SKM-1 treated with dmso at 0.1 percent for 144 hours (cell line): ENCODE results near the gene INPP5J.
"Not testable (repeated sequence)": the region's sequence is repeated elsewhere in the genome, so short reads cannot be mapped to it uniquely, and the experiment has no call there.

Experiments used
- DNase-seq: peaks from one replicate; lab custom pipeline; 2025; ENCODE audit not compliant: unreplicated experiment; lab: John Stamatoyannopoulos, UW

INPP5J gene

GRCh38 chr22:31122532-31123291, at the start of gene INPP5J:
Gene INPP5J, plus strand, starts transcription at chr22:31122966. Its CDS starts 49 bp downstream, at chr22:31123015.
- no peak for DNase-seq

DNA sequence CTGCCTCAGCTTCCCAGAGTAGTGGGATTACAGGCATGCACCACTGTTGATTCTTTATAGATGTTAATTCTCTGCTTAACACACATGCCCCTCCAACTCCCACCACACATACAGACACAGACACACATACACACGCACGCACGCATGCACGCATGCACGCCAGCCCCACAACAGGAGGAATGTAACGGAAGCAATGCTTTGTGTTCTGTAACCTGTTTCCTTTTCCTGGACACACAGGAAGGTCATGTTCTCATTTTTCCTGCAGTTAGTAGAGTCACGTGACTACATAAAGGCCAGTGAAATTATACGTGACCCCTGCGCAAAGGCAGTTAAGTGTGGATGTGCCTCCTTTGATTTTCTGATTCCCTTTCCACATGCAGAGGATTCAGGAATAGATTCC, 49.6 kb upstream of the INPP5J start:
- DNase-seq: not testable (repeated sequence)

- DNase-seq: not testable (repeated sequence)
These were observed 49.1 kb upstream of the INPP5J start for GRCh38 chr22:31073545-31074145.

DNA sequence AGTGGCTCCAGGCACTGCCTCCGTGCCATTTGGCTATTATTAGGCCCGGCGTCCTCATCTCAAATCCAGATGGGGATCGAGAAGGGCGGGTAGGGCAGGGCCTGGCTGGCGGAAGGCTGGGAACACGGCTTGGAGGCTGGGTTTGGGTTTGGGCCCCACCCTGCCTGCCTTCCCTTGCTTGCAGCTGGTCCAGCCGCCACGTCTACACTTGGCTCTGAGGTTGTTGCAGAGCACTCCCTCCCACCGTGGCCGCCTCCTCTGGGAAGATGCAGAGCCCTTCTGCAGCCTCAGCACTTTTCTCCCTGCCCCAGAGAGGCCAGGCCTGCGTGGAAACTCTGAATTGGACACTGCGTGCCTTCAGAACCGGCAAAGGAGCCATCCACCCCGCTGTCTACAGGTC, 46.8 kb upstream of the INPP5J start:
- no peak for DNase-seq

DNA sequence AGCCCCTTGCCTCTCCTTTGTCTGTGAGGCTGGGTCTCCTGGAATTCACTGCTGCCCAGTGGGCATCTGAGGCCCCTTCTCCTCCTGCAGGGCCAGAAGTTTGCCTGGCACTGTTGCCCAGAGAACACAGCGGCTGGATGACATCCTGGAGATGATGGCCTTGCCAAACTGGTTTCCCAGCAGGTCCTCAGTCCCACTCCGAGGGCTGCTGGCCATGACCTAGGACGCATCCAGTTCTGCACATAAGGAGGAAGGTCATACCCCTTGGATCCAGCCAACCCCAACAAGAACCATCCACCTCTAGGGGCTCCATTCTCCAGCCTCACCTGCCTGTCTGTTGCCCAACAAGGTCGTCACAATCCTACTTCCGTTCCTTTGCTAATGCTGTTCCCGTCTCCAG, 45.1 kb upstream of the INPP5J start:
- no peak for DNase-seq

DNA sequence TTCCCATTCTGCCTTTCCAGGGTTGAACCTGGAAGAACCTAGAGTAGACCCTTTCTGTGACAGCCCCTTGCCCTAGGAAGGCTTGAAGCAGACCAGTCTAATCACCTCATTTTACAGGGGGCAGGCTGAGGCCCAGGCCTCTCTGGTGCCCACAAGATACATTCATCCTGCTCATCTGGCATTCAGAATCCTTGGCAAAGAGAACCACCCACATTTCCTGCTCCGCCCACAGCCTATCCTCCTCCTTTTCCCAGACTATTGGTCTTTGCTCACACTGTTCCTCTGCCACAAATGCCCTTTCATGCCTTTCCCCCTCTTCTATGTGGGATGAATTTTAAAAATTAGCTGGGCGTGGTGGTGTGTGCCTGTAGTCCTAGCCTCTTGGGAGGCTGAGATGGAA, 44.4 kb upstream of the INPP5J start:
- DNase-seq: not testable (repeated sequence)

DNA sequence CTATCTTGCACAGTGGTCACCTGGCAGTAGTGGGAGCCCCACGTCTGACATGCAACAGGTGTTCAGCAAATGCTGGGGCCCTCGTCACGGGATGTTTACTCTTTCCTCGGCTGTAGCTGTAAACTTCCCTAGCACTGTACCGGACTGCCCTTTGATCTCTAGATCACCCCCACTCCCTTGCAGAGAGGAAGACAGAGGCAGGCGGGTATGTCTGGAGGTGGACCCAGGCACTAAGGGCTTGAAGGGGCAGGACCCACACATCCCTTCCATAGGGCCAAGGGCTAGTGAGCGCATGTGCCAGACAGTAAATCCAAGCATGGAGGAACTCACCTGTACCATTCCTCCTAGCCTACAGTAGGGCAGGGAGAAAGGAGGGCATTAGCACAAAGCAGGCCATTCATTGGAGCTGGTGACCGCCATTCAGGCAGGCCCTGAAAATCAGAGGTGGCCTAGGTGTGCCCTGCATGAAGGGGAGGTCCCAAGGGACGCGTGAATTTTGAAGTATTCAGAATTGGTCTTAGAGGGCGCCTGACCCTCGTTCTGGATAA, 43.6 kb upstream of the INPP5J start:
- no peak for DNase-seq

- no peak for DNase-seq
These were observed 42.5 kb upstream of the INPP5J start for GRCh38 chr22:31080164-31080847.

- peak; percentile 89 for DNase-seq
These were observed 41.7 kb upstream of the INPP5J start, which contains the start of gene SMTN for GRCh38 chr22:31080848-31081649. Gene SMTN, plus strand, starts transcription at chr22:31081318. Its CDS starts 1,941 bp downstream, at chr22:31083259.

- no peak for DNase-seq
These were observed 40.7 kb upstream of the INPP5J start for GRCh38 chr22:31081963-31082605.

DNA sequence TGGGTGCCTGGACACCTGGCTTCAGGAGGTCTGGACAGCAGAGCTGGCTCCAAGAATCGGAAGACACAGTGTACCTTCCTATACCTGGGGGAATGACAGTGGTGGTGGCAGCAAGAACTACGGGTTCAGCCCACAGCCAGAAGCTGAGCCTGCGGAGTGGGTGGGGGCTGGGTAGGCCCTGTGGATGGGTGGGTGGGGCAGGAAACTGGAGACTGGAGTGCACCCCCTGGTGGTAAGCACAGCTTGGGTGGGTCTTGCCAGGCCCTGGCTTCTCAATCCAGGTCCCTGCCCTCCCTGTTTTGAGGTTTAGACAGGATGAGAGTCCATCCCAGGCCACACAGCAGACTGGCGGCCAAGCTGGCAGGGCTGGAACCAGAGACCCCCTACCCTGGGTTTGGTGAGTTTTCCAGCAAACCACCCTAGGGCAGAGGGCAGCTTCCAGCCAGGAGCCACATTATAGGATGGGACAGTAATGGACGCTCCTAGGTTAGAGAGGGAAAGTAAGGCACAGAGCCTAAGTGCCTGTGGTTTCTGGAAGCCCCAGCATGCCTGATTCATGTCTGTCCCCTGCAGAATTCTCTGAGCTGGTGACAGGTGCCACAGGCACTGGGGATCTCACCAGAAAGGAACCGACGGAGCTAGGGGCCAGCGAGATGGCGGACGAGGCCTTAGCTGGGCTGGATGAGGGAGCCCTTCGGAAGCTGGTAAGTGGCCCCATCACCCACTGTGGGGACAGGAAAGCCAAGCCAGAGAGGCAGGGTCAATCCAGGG, 40.0 kb upstream of the INPP5J start:
- peak; percentile 20 for DNase-seq

- no peak for DNase-seq
These were observed 39.4 kb upstream of the INPP5J start for GRCh38 chr22:31083377-31083768.

GRCh38 chr22:31083923-31084810, 38.6 kb upstream of the INPP5J start:
- DNase-seq: no peak

DNA sequence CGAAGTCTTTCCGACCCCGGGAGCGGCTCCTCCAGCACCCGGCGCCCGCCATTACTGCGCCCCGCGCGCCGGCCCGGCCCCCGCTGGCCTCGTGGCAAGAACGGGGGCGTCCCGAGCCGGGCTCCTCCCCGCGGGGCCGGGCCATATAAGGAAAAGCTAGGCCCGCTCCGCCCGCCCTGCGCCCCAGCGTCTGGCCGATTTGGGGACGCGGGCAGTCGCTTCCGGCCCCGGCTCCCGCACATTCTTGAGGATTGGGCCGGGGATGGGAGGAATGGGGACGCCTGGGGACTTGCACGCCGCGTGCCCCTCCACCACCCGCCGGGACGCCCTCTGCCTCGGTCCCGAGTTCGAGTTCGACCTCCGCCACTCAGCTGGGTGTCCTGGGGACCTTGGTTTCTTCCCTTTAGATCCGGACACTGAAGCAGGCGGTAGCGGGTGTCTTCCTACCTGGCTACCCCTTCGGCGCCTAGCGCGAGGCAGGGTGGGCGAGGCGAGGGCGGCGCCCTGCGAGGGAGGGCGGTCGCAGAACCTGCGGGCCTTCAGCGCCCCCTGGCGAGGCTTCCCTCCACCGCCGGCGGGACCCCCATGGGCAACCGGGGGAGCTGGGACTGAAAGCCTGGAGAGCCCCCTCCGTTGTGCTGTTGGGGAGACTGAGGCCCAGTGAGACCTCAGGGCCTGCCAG, 37.8 kb upstream of the INPP5J start:
- peak; percentile 61 for DNase-seq

GRCh38 chr22:31085493-31085824, 37.3 kb upstream of the INPP5J start:
- no peak for DNase-seq

DNA sequence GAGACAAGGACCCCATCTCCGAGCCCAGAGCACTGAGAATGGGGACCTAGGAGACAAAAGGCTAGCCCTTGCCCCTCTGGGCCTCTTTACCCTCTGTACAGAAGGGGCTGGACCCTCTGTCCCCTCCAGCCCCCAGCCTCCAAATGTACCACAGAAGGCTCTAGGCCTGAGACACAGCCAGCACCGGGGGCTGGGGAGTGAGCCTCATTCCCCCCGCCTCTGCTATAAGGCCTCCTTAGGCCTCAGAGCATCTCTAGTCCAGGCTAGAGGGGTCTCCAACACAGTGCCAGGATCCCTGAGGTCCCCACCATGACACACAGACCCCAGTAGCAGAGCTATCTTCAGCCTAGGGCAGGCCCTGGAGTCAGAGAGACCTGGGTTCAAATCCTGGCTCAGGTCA, 36.8 kb upstream of the INPP5J start:
- no peak for DNase-seq

GRCh38 chr22:31086703-31087330, 35.9 kb upstream of the INPP5J start:
- no peak for DNase-seq

GRCh38 chr22:31087744-31088215, 35.0 kb upstream of the INPP5J start:
- no peak for DNase-seq
